ENCODE data around the gene GABRG2. TPM values are rescaled to one million over a fixed set of nuclear protein-coding genes. Genes with fewer than 3 reads are reported as not detected.

Gene GABRG2
- total and polyA plus RNA-seq, 7 donors = 0.47 to 3.2 (median 1.4) TPM; not detected in 2

GRCh38 chr5:162193012-162193411, 125.4 kb downstream of the GABRG2 start:
- Histone ChIP-seq H3K4me1 (no peaks in the 10 kb centered on the region), H3K27me3 (no peaks in the 10 kb centered on the region), H3K9me3 (no peaks in the 10 kb centered on the region), H3K36me3 (no peaks in the 10 kb centered on the region), H3K27ac (no peak overlapping the region), H3K4me3 (no peak overlapping the region)
- 87 to 89% methylated on average over 6 of the region's 6 CpGs for WGBS, 2 donors
- TF ChIP-seq CTCF (IDR thresholded peaks at IDR 0.05) (no peak), EP300 (IDR thresholded peaks at IDR 0.05) (no peak), POLR2AphosphoS5 (IDR thresholded peaks at IDR 0.05) (no peak), POLR2A (IDR thresholded peaks at IDR 0.05) (no peak)
- intact Hi-C loops (cut with DNase I) = no loop called here
- no peak for DNase-seq

GRCh38 chr5:162196351-162196750, 128.8 kb downstream of the GABRG2 start:
- intact Hi-C loops (cut with DNase I) = no loop called here
- no peak for TF ChIP-seq EP300 (IDR thresholded peaks at IDR 0.05)
- no peaks in the 10 kb centered on the region for H3K4me1 ChIP-seq
- no peaks in the 10 kb centered on the region for H3K27me3 ChIP-seq
- no peaks in the 10 kb centered on the region for H3K9me3 ChIP-seq
- WGBS, 2 donors = 73 to 82% methylated on average over 1 of the region's 1 CpG
- no peak overlapping the region for H3K27ac ChIP-seq
- DNase-seq = no peak
- H3K36me3 ChIP-seq = no peaks in the 10 kb centered on the region
- no peak overlapping the region for H3K4me3 ChIP-seq

- no peak for TF ChIP-seq POLR2AphosphoS5 (IDR thresholded peaks at IDR 0.05)
- TF ChIP-seq EP300 (IDR thresholded peaks at IDR 0.05) = no peak
- TF ChIP-seq POLR2A (IDR thresholded peaks at IDR 0.05) = no peak
- WGBS, 2 donors = 38 to 76% methylated on average over 1 of the region's 1 CpG
- H3K27ac ChIP-seq = no peak overlapping the region
- H3K36me3 ChIP-seq = no peaks in the 10 kb centered on the region
- no peaks in the 10 kb centered on the region for H3K27me3 ChIP-seq
- H3K4me3 ChIP-seq = no peak overlapping the region
- intact Hi-C loops (cut with DNase I) = no loop called here
- DNase-seq = no peak
- no peaks in the 10 kb centered on the region for H3K4me1 ChIP-seq
- H3K9me3 ChIP-seq = no peaks in the 10 kb centered on the region
Observed at GRCh38 chr5:162202285-162202880, 134.8 kb downstream of the GABRG2 start.

Other genes with a start within 250 kb of the GABRG2 start
- gene GABRA1, start 219.7 kb upstream of the GABRG2 start, total RNA-seq = not detected
- gene GABRA1, start 219.7 kb upstream of the GABRG2 start, polyA plus RNA-seq = under 1 TPM in 1 of 3 donors, not detected in 2; 0.06 TPM

Measured in sigmoid colon (tissue), 7 donors.